GM12878 (cell line): ENCODE data around the gene SH2D6. TPM values are rescaled to one million over a fixed set of nuclear protein-coding genes. Genes with fewer than 3 reads are reported as not detected.
A peak's percentile ranks its signal among the peaks of the same experiment; 100 is the strongest.

Source experiments
- ATAC-seq: fragments of 200-7000 bp; cut with Tn5 transposase; 3 replicates; pipeline ENCODE4 v1.9.1; 2020; ENCODE audit warnings: mild to moderate bottlenecking, moderate library complexity
- BruUV-seq: library from RNA; stranded (reverse); fragments of 400-500 nt; replicated peaks from 2 replicates; lab custom pipeline; 2021; lab: Mats Ljungman, UMichigan
- CTCF ChIA-PET: fragments of 300-600 bp; sonication (Branson Sonifier 250); formaldehyde crosslinking; extraction: SDS; loops from one replicate; lab custom pipeline; 2021; ENCODE audit warnings: inconsistent platforms; lab: Yijun Ruan, JAX
- POLR2A ChIA-PET: fragments of 350-600 bp; formaldehyde crosslinking; extraction: SDS; loops from one replicate; lab custom pipeline; 2021; ENCODE audit warnings: inconsistent platforms; lab: Charles Lee
- RAD21 ChIA-PET: fragments of 300-600 bp; sonication (Branson Sonifier 250); formaldehyde crosslinking; loops from one replicate; lab custom pipeline; 2023; ENCODE audit warnings: antibody characterized with exemption; ENCODE audit not compliant: unreplicated experiment; lab: Charles Lee
- SMC1A ChIA-PET: fragments of 300-600 bp; sonication (Branson Sonifier 250); formaldehyde crosslinking; loops from one replicate; lab custom pipeline; 2023; ENCODE audit not compliant: unreplicated experiment, uncharacterized antibody; lab: Charles Lee
- DNase-seq: peaks from one replicate; pipeline ENCODE4 v3.0.0-alpha.2; 2011; ENCODE audit warnings: low read depth, low spot score
- FAIRE-seq: peaks from 3 replicates; lab custom pipeline; 2011; peaks lifted over from hg19 to GRCh38; lab: Jason Lieb, UNC
- H2AFZ ChIP-seq: 2 replicates; pipeline ENCODE4 v1.6.0; 2011; ENCODE audit warnings: low read depth, low read length, control low read depth; ENCODE audit not compliant: control insufficient read depth
- H3K27ac ChIP-seq: 2 replicates; pipeline ENCODE4 v1.5.1; 2011; ENCODE audit warnings: control low read depth; ENCODE audit not compliant: control insufficient read depth, insufficient read depth
- H3K27me3 ChIP-seq, 2 experiments: replicated peaks in 1 of 2; 2 replicates each; pipeline versions ENCODE4 v1.6.0 to v1.6.1; 2011; ENCODE audit warnings: low read length in 1 of 2; ENCODE audit not compliant: control insufficient read depth in 2 of 2, insufficient read depth in 2 of 2
- H3K36me3 ChIP-seq, 2 experiments: 2 replicates each; pipeline ENCODE4 v1.5.1; 2011; ENCODE audit warnings: low read length in 1 of 2; ENCODE audit not compliant: control insufficient read depth in 2 of 2, insufficient read depth in 2 of 2
- H3K4me1 ChIP-seq: 2 replicates; pipeline ENCODE4 v1.6.1; 2011; ENCODE audit warnings: mild to moderate bottlenecking, low read length, moderate library complexity, mixed read lengths; ENCODE audit not compliant: control insufficient read depth, insufficient read depth
- H3K4me2 ChIP-seq: 2 replicates; pipeline ENCODE4 v1.6.0; 2011; ENCODE audit warnings: control low read depth; ENCODE audit not compliant: control insufficient read depth, insufficient read depth
- H3K4me3 ChIP-seq: fragments of 200-600 bp; sonication (generic); 2 replicates; pipeline ENCODE4 v1.5.1; 2016
- H3K79me2 ChIP-seq: 2 replicates; pipeline ENCODE4 v1.6.0; 2011; ENCODE audit warnings: low read length; ENCODE audit not compliant: control insufficient read depth, insufficient read depth
- H3K9ac ChIP-seq: 2 replicates; pipeline ENCODE4 v1.8.0; 2011; ENCODE audit warnings: low read length, control low read depth, mixed read lengths; ENCODE audit not compliant: control insufficient read depth, insufficient read depth
- H3K9me3 ChIP-seq: replicated peaks from 3 replicates; pipeline ENCODE4 v1.5.1; 2011; ENCODE audit warnings: mild to moderate bottlenecking, low read length; ENCODE audit not compliant: control insufficient read depth, insufficient read depth
- H4K20me1 ChIP-seq: 2 replicates; pipeline ENCODE4 v1.6.0; 2011; ENCODE audit not compliant: control insufficient read depth, insufficient read depth
- CBX5 ChIP-seq: sonication (generic); IDR thresholded peaks from 2 replicates; pipeline ENCODE4 v1.6.1; 2016; ENCODE audit warnings: low read depth, moderate library complexity, mild to moderate bottlenecking, inconsistent platforms
- CEBPZ ChIP-seq: fragments of 150-350 bp; IDR thresholded peaks from 2 replicates; pipeline ENCODE4 v1.6.1; 2016; ENCODE audit warnings: low read depth, low read length
- IRF4 ChIP-seq: IDR thresholded peaks from 2 replicates; pipeline ENCODE4 v1.6.1; 2011; ENCODE audit warnings: low read depth, low read length
- JUNB ChIP-seq: IDR thresholded peaks from 2 replicates; pipeline ENCODE4 v1.6.1; 2016; ENCODE audit warnings: antibody characterized with exemption, mild to moderate bottlenecking
- RCOR1 ChIP-seq: conservative IDR thresholded peaks from 2 replicates; pipeline ENCODE4 v1.6.1; 2012; ENCODE audit warnings: low read depth, low read length, improper control_type of control experiment
- RFX5 ChIP-seq: IDR thresholded peaks from 2 replicates; pipeline ENCODE4 v1.6.1; 2011; ENCODE audit warnings: low read depth, low read length, improper control_type of control experiment
- ZNF687 ChIP-seq: fragments of 450-650 bp; IDR thresholded peaks from 2 replicates; pipeline ENCODE4 v1.6.1; 2017; ENCODE audit warnings: mild to moderate bottlenecking, moderate library complexity
- WGBS: methylation state at CpG from one replicate; pipeline ENCODE4 v1.1.6; 2016; ENCODE audit warnings: low lambda C conversion rate; ENCODE audit not compliant: insufficient replicate concordance, insufficient coverage; ENCODE audit errors: missing lambda C conversion rate; 5-methylcytosine and 5-hydroxymethylcytosine counted together
- in situ Hi-C: fragments of 300-500 bp; cut with MboI; formaldehyde crosslinking; loops from 9 replicates; pipeline ENCODE4 v1.14.3; 2018; ENCODE audit warnings: mixed read lengths
- intact Hi-C: fragments of 100-400 bp; cut with micrococcal nuclease; formaldehyde crosslinking; loops from one replicate; pipeline ENCODE4 v1.14.2; 2022; ENCODE audit not compliant: unreplicated experiment
- polyA plus RNA-seq, 11 experiments: library from polyadenylated mRNA; depleted of rRNA in 4 of 11; unstranded in 6 of 11; stranded (reverse) in 5 of 11; fragments of >200 nt; fragmentation: Nextera tagmentation in 4 of 11; fragmentation: Illumina TruSeq in 1 of 11; extraction: Ambion mirVana in 4 of 11; extraction: Trizol in 1 of 11; gene quantifications; 1 replicate in 1 of 11; 2 replicates in 10 of 11; pipeline versions ENCODE4 v1.2.1 to v1.2.3, GENCODE V29; 2011 to 2016; ENCODE audit warnings: inconsistent platforms in 2 of 11, missing spikeins in 2 of 11, low read depth in 1 of 11
- total RNA-seq, 4 experiments: library from RNA; depleted of rRNA in 3 of 4; stranded (reverse); fragments of >200 nt in 3 of 4; fragmentation: Illumina TruSeq in 1 of 4; extraction: Trizol in 1 of 4; gene quantifications; 2 replicates each; pipeline versions ENCODE4 v1.2.1 to v1.2.3, GENCODE V29; 2013 to 2021

The SH2D6 gene
- total and polyA plus RNA-seq, 10 of the 15 experiments (the other 5 are each of a cell fraction or from before 2014, with no cell fraction given) = 0.23 to 0.59 (median 0.34) TPM; not detected in 6

GRCh38 chr2:85396531-85397470 is 21.7 kb upstream of the SH2D6 start:
- Histone ChIP-seq H3K27ac (no peak overlapping the region), H3K9ac (no peak overlapping the region), H3K4me1 (peaks cover 15% of the 10 kb centered on the region), H3K4me3 (0 out of 2 replicates have a peak overlapping the region, but pooled peaks have one; percentile 8), H2AFZ (no peak overlapping the region), H3K79me2 (no peaks in the 10 kb centered on the region), H3K4me2 (0 out of 2 replicates have a peak overlapping the region, but pooled peaks have one; percentile 49), H3K27me3 (no peaks in the 10 kb centered on the region), H3K36me3 (no peaks in the 10 kb centered on the region; a peak in 2 of 4 replicates), H3K9me3 (no peaks in the 10 kb centered on the region), H4K20me1 (no peaks in the 10 kb centered on the region)
- RAD21 ChIA-PET = no interaction called here
- SMC1A ChIA-PET = interaction anchor here (1.8 kb wide), 1 partner anchor 11 kb away, joined by 3 read pairs; no protein-coding TSS in a partner anchor
- intact Hi-C loops (no loop called here), in situ Hi-C loops (no loop called here)
- FAIRE-seq (no peak), ATAC-seq (no peak), DNase-seq (no peak)
- TF ChIP-seq RFX5 (no peak), JUNB (no peak), ZNF687 (peak; percentile 33; the same call in 1 of the 2 replicates), IRF4 (no peak), CEBPZ (no peak), CBX5 (no peak), RCOR1 (no peak)
- POLR2A ChIA-PET = interaction anchor here (0.6 kb wide), 1 partner anchor 10 kb away, joined by 5 read pairs; no protein-coding TSS in a partner anchor
- whole genome bisulfite sequencing = 51% methylated on average over 5 of the region's 5 CpGs
- CTCF ChIA-PET = interaction anchor here (0.5 kb wide), 1 partner anchor 142 kb away, joined by 3 read pairs; the partner anchor contains the start of gene MAT2A
- BruUV-seq = no TSS peak
